ENCODE data around the gene ZCCHC24. TPM values are rescaled to one million over a fixed set of nuclear protein-coding genes. Genes with fewer than 3 reads are reported as not detected.

ZCCHC24 gene
- total RNA-seq, 1 donor from 2014 or later, result 5.9 TPM

DNA sequence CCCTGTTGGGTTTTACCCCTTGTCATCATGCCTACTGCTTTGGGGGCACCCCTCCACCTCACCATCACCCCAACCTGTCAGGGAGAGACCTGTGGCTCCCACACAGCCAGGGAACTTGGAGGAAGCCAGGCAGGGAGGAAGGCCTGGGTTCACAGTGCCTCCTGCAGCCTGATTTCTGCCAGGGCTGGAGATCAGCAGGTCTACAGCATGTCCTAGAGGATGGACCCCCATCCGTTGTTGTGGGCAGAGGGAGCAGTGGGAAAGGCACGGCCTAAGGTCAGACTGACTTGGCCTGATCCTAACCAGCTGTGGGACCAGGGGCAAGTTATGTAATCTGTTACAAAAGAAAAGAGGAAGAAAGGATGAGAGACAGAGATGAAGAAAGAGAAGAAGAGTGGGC, 28.2 kb downstream of the ZCCHC24 start:
- Histone ChIP-seq H3K27ac (no peak overlapping the region), H3K27me3 (no peaks in the 10 kb centered on the region), H4K20me1 (ENCODE audit: low read depth) (peaks cover 9% of the 10 kb centered on the region), H3K79me2 (ENCODE audit: low read depth) (no peaks in the 10 kb centered on the region), H3F3A (ENCODE audit: low read depth) (no peaks in the 10 kb centered on the region), H3K36me3 (no peaks in the 10 kb centered on the region), H2AFZ (replicated peaks) (no peak overlapping the region), H3K9ac (no peak overlapping the region), H3K4me1 (peaks cover 7% of the 10 kb centered on the region), H3K4me3 (no peak overlapping the region), H3K9me3 (ENCODE audit: low read depth) (no peaks in the 10 kb centered on the region), H3K4me2 (no peak overlapping the region)
- DNase-seq (ENCODE audit: low spot score), result no peak
- H3K27ac Mint-ChIP-seq, result no peak overlapping the region
- no peak overlapping the region for H3K4me3 Mint-ChIP-seq
- H3K4me1 Mint-ChIP-seq, result peaks cover 9% of the 10 kb centered on the region
- H3K27me3 Mint-ChIP-seq (ENCODE audit: insufficient read depth, low read depth), result no peaks in the 10 kb centered on the region
- TF ChIP-seq, protein P1, sequence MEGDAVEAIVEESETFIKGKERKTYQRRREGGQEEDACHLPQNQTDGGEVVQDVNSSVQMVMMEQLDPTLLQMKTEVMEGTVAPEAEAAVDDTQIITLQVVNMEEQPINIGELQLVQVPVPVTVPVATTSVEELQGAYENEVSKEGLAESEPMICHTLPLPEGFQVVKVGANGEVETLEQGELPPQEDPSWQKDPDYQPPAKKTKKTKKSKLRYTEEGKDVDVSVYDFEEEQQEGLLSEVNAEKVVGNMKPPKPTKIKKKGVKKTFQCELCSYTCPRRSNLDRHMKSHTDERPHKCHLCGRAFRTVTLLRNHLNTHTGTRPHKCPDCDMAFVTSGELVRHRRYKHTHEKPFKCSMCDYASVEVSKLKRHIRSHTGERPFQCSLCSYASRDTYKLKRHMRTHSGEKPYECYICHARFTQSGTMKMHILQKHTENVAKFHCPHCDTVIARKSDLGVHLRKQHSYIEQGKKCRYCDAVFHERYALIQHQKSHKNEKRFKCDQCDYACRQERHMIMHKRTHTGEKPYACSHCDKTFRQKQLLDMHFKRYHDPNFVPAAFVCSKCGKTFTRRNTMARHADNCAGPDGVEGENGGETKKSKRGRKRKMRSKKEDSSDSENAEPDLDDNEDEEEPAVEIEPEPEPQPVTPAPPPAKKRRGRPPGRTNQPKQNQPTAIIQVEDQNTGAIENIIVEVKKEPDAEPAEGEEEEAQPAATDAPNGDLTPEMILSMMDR (IDR thresholded peaks at IDR 0.05), result no peak
- TF ChIP-seq EZH2phosphoT487 (IDR thresholded peaks at IDR 0.05) (no peak), EZH2 (IDR thresholded peaks at IDR 0.05) (no peak)
- no peaks in the 10 kb centered on the region for H3K36me3 Mint-ChIP-seq
- H3K9me3 Mint-ChIP-seq, result no peaks in the 10 kb centered on the region

DNA sequence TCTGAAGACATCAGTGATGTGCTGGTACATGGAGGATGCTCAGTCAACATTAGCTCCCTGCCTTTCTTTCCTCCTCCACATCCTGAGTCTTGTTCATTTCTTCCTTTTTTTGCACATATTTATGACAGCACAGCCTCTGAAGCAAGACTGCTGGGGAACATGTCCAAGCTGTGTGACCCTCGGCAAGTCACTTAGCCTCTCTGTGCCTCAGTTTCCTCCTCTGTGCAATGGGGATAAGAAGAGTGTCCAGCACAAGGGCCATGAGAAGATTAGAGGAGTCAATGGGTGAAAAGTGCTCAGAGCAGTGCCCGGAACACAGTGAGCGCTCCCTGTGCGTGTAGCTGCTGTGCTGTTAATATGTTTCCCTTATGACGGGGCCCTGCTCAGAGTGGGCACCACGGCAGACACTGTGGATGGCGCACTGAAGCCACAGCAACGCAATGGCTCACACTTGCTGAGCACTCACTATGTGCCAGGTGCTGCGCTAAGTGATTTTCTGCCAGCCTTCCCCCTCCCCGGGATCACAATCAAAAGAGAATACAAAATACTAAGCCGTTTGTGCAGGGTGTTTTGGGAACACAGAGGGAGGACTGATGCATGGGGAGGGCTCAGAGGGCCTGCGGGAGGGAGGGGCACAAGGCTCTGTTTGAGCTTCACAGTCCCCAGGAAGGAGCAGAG, 28.7 kb downstream of the ZCCHC24 start:
- Histone ChIP-seq H3K79me2 (ENCODE audit: low read depth) (no peaks in the 10 kb centered on the region), H4K20me1 (ENCODE audit: low read depth) (peaks cover 9% of the 10 kb centered on the region), H3K4me3 (no peak overlapping the region), H3K36me3 (no peaks in the 10 kb centered on the region), H3K27me3 (no peaks in the 10 kb centered on the region), H2AFZ (replicated peaks) (no peak overlapping the region), H3K9me3 (ENCODE audit: low read depth) (no peaks in the 10 kb centered on the region), H3K27ac (no peak overlapping the region), H3F3A (ENCODE audit: low read depth) (no peaks in the 10 kb centered on the region), H3K4me1 (peaks cover 7% of the 10 kb centered on the region), H3K4me2 (no peak overlapping the region), H3K9ac (no peak overlapping the region)
- Mint-ChIP-seq H3K27me3 (ENCODE audit: insufficient read depth, low read depth) (no peaks in the 10 kb centered on the region), H3K27ac (no peak overlapping the region), H3K4me3 (no peak overlapping the region), H3K4me1 (peaks cover 8% of the 10 kb centered on the region), H3K36me3 (no peaks in the 10 kb centered on the region), H3K9me3 (no peaks in the 10 kb centered on the region)
- TF ChIP-seq, protein P1 (IDR thresholded peaks at IDR 0.05), result no peak
- TF ChIP-seq EZH2 (IDR thresholded peaks at IDR 0.05) (no peak), EZH2phosphoT487 (IDR thresholded peaks at IDR 0.05) (no peak)
- DNase-seq (ENCODE audit: low spot score), result no peak

DNA sequence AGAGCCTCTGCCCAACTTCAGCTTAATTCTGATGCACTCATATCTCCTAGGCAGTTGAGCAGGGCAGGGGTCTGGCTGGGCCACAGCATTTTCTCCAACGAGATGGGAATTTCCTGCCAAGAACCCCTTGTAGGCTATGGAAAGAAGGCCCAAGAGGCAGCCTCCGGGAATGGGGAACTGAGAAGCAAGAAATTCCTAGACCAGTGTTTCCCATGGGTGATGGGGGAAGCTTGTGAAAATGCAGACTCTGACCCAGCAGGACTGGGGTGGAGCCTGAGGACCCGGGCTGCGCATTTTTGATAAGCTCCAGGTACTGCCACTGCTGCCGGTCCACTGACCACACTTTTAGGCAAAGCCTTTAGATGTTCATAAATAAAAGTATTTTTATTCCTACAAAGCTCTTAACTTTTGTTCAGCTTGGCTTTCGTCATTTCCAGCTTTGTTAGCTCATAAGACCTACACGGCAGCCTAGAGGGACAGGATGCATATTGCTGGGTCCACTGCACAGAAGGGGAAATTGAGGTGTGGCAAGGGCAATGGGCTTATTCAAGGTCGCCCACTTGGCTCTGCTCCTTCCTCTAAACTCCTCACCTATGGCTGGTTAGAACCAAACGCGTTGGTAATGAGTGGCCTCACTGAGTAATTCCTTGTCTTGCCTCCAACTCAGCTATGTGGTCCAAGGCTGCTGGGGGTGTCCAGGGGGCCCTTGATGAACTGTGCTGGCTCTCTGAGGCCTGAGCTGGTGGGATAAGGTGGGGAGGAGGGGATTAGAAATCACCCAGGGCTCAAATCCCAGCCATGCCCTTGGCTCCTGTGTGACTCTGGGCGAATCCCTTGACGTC, 29.5 kb downstream of the ZCCHC24 start:
- Histone ChIP-seq H3K27ac (no peak overlapping the region), H3K9me3 (ENCODE audit: low read depth) (no peaks in the 10 kb centered on the region), H3K4me3 (no peak overlapping the region), H3F3A (ENCODE audit: low read depth) (no peaks in the 10 kb centered on the region), H3K79me2 (ENCODE audit: low read depth) (no peaks in the 10 kb centered on the region), H4K20me1 (ENCODE audit: low read depth) (peaks cover 9% of the 10 kb centered on the region), H3K9ac (no peak overlapping the region), H3K27me3 (no peaks in the 10 kb centered on the region), H3K4me1 (peaks cover 7% of the 10 kb centered on the region), H2AFZ (replicated peaks) (no peak overlapping the region), H3K36me3 (no peaks in the 10 kb centered on the region), H3K4me2 (no peak overlapping the region)
- TF ChIP-seq EZH2 (IDR thresholded peaks at IDR 0.05), result no peak
- TF ChIP-seq, protein P1 (IDR thresholded peaks at IDR 0.05), result no peak
- TF ChIP-seq EZH2phosphoT487 (IDR thresholded peaks at IDR 0.05), result no peak
- no peaks in the 10 kb centered on the region for H3K36me3 Mint-ChIP-seq
- peaks cover 8% of the 10 kb centered on the region for H3K4me1 Mint-ChIP-seq
- DNase-seq (ENCODE audit: low spot score), result no peak
- H3K9me3 Mint-ChIP-seq, result no peaks in the 10 kb centered on the region
- H3K27ac Mint-ChIP-seq, result no peak overlapping the region
- no peaks in the 10 kb centered on the region for H3K27me3 Mint-ChIP-seq (ENCODE audit: insufficient read depth, low read depth)
- no peak overlapping the region for H3K4me3 Mint-ChIP-seq
